ENCODE measurements around the gene CHD2.

- no peak for TF ChIP-seq EP300 (IDR thresholded peaks at IDR 0.05)
- TF ChIP-seq CTCF (IDR thresholded peaks at IDR 0.05), result no peak
- TF ChIP-seq POLR2AphosphoS5 (IDR thresholded peaks at IDR 0.05), result no peak
These were observed 20.0 kb upstream of the CHD2 start for GRCh38 chr15:92879949-92880725.

All from sigmoid colon (tissue), 4 donors.